GM12864 (cell line): ENCODE measurements around the gene ILK.

Experiments used
- DNase-seq: peaks from one replicate; pipeline ENCODE4 v3.0.0-alpha.2; 2011; ENCODE audit warnings: low read depth
- H3K4me3 ChIP-seq: 2 replicates; pipeline ENCODE4 v1.5.1; 2011; ENCODE audit warnings: mild to moderate bottlenecking, low read depth, low read length, control low read depth
- CTCF ChIP-seq: IDR thresholded peaks from 2 replicates; pipeline ENCODE4 v1.5.1; 2011; ENCODE audit warnings: low read depth, mild to moderate bottlenecking, moderate library complexity, low read length, control low read depth, inconsistent platforms; ENCODE audit errors: missing control alignments

The ILK gene

GRCh38 chr11:6653656-6654055, 50.1 kb downstream of the ILK start:
- H3K4me3 ChIP-seq = no peak overlapping the region
- TF ChIP-seq CTCF = no peak
- DNase-seq = no peak

- TF ChIP-seq CTCF = no peak
- DNase-seq = no peak
- no peak overlapping the region for H3K4me3 ChIP-seq
Measured at GRCh38 chr11:6654281-6655019, 50.9 kb downstream of the ILK start.

- DNase-seq = no peak
- H3K4me3 ChIP-seq = no peak overlapping the region
- TF ChIP-seq CTCF = no peak
Measured at GRCh38 chr11:6655020-6655789, 51.6 kb downstream of the ILK start.

- DNase-seq = no peak
- no peak for TF ChIP-seq CTCF
- no peak within 1 kb of the TSS for H3K4me3 ChIP-seq
Measured at GRCh38 chr11:6655790-6656583, 52.4 kb downstream of the ILK start, which contains the start of gene DCHS1. DCHS1 (minus strand) TSS chr11:6655809; CDS start chr11:6641613, 14,196 bp downstream.

GRCh38 chr11:6656584-6656915, 53.0 kb downstream of the ILK start:
- TF ChIP-seq CTCF = no peak
- no peak overlapping the region for H3K4me3 ChIP-seq
- DNase-seq = no peak

- TF ChIP-seq CTCF = no peak
Measured at GRCh38 chr11:6656936-6657335, 53.4 kb downstream of the ILK start.

More at GRCh38 chr11:6656936-6657335, 53.4 kb downstream of the ILK start:
- H3K4me3 ChIP-seq = no peak overlapping the region
- no peak for DNase-seq
